Ascending aorta (tissue), 2 donors: ENCODE data around the gene SYDE1. TPM values are rescaled to one million over a fixed set of nuclear protein-coding genes. Genes with fewer than 3 reads are reported as not detected.

Experiments
- DNase-seq, 2 donors: peaks; one replicate each; pipeline ENCODE4 v3.0.0-alpha.2; 2019; ENCODE audit warnings: low spot score in 2 of 2
- H3K27ac ChIP-seq, 2 donors: fragments of 200-600 bp; sonication (generic); one replicate each; pipeline ENCODE4 v1.5.1; 2016 to 2017; ENCODE audit warnings: mild to moderate bottlenecking in 1 of 2
- H3K27me3 ChIP-seq: fragments of 200-600 bp; sonication (generic); one replicate; pipeline ENCODE4 v1.5.1; 2017
- H3K36me3 ChIP-seq, 2 donors: fragments of 200-600 bp; sonication (generic); one replicate each; pipeline ENCODE4 v1.5.1; 2016
- H3K4me1 ChIP-seq, 2 donors: fragments of 200-600 bp; sonication (generic); one replicate each; pipeline ENCODE4 v1.5.1; 2016 to 2017; ENCODE audit warnings: mild to moderate bottlenecking in 1 of 2
- H3K4me3 ChIP-seq, 2 donors: fragments of 200-600 bp; sonication (generic); one replicate each; pipeline ENCODE4 v1.5.1; 2016 to 2017; ENCODE audit warnings: mild to moderate bottlenecking in 1 of 2
- H3K9me3 ChIP-seq, 2 donors: fragments of 200-600 bp; sonication (generic); one replicate each; pipeline ENCODE4 v1.5.1; 2016
- CTCF ChIP-seq, 3 experiments: fragments of 200-600 bp in 2 of 3; fragments of 450-650 bp in 1 of 3; sonication (generic) in 2 of 3; IDR thresholded peaks; one replicate each; pipeline ENCODE4 v1.5.1; 2016 to 2019; ENCODE audit warnings: antibody characterized with exemption in 3 of 3, mild to moderate bottlenecking in 1 of 3, moderate library complexity in 1 of 3
- intact Hi-C: fragments of 100-400 bp; cut with DNase I; formaldehyde crosslinking; loops from one replicate; pipeline ENCODE4 v1.15.1; 2023
- total RNA-seq: library from RNA; depleted of rRNA; stranded (reverse); fragments of >200 nt; gene quantifications from one replicate; pipeline ENCODE4 v1.1.0, GENCODE V29; 2016

Gene SYDE1
- total RNA-seq, 1 donor from 2014 or later: 104 TPM

GRCh38 chr19:15110418-15110815, 3.2 kb downstream of the SYDE1 start:
- H3K27me3 ChIP-seq: no peaks in the 10 kb centered on the region
- peaks cover 4 to 10% of the 10 kb centered on the region in 2 donors for H3K4me1 ChIP-seq
- intact Hi-C loops: no loop called here
- peak overlapping the region in 1 of 2 donors; percentile 21 for H3K27ac ChIP-seq
- H3K36me3 ChIP-seq: peaks cover 47 to 60% of the 10 kb centered on the region in 2 donors
- no peaks in the 10 kb centered on the region for H3K9me3 ChIP-seq
- no peak for TF ChIP-seq CTCF (IDR thresholded peaks at IDR 0.05)
- DNase-seq: no peak
- H3K4me3 ChIP-seq: no peak overlapping the region

- intact Hi-C loops: no loop called here
- Histone ChIP-seq H3K36me3 (peaks cover 52 to 73% of the 10 kb centered on the region in 2 donors), H3K27me3 (no peaks in the 10 kb centered on the region), H3K4me3 (no peak overlapping the region), H3K27ac (no peak overlapping the region), H3K4me1 (peaks cover 4 to 8% of the 10 kb centered on the region in 2 donors), H3K9me3 (no peaks in the 10 kb centered on the region)
- TF ChIP-seq CTCF (IDR thresholded peaks at IDR 0.05): no peak
- no peak for DNase-seq
Measured at GRCh38 chr19:15111758-15112157, 4.6 kb downstream of the SYDE1 start.

GRCh38 chr19:15112385-15112784, 5.2 kb downstream of the SYDE1 start:
- H3K9me3 ChIP-seq: no peaks in the 10 kb centered on the region
- no peaks in the 10 kb centered on the region for H3K27me3 ChIP-seq
- no peak for TF ChIP-seq CTCF (IDR thresholded peaks at IDR 0.05)
- peaks cover 4 to 8% of the 10 kb centered on the region in 2 donors for H3K4me1 ChIP-seq
- no peak overlapping the region for H3K4me3 ChIP-seq
- H3K27ac ChIP-seq: no peak overlapping the region
- no peak for DNase-seq
- intact Hi-C loops: no loop called here
- peaks cover 58 to 79% of the 10 kb centered on the region in 2 donors for H3K36me3 ChIP-seq

- Histone ChIP-seq H3K36me3 (peaks cover 68 to 90% of the 10 kb centered on the region in 2 donors), H3K4me1 (peaks cover 2 to 5% of the 10 kb centered on the region in 2 donors), H3K27me3 (no peaks in the 10 kb centered on the region), H3K27ac (peak overlapping the region; percentile 63 to 67), H3K4me3 (no peak overlapping the region), H3K9me3 (no peaks in the 10 kb centered on the region)
- intact Hi-C loops: no loop called here
- TF ChIP-seq CTCF (IDR thresholded peaks at IDR 0.05): no peak
- DNase-seq: no peak
Measured at GRCh38 chr19:15113245-15114152, 6.3 kb downstream of the SYDE1 start.

- no peaks in the 10 kb centered on the region for H3K9me3 ChIP-seq
- H3K27ac ChIP-seq: peak overlapping the region; percentile 63 to 67
- peaks cover 74 to 94% of the 10 kb centered on the region in 2 donors for H3K36me3 ChIP-seq
- TF ChIP-seq CTCF (IDR thresholded peaks at IDR 0.05): no peak
- no peaks in the 10 kb centered on the region for H3K27me3 ChIP-seq
- intact Hi-C loops: no loop called here
- peaks cover 0 to 2% of the 10 kb centered on the region in 2 donors for H3K4me1 ChIP-seq
- peak; percentile 30 to 87 for DNase-seq
- H3K4me3 ChIP-seq: no peak overlapping the region
Measured at GRCh38 chr19:15114153-15114540, 6.9 kb downstream of the SYDE1 start.
